Natural killer cell (primary cell): ENCODE measurements around the gene CCDC71L. TPM values are rescaled to one million over a fixed set of nuclear protein-coding genes. Genes with fewer than 3 reads are reported as not detected.

ENCODE experiments used
- ATAC-seq, 3 donors: fragments of 150-1000 bp in 2 of 3; fragments of 200-7000 bp in 1 of 3; cut with Tn5 transposase; 1 replicate in 1 of 3; 2 replicates in 2 of 3; pipeline ENCODE4 v1.10.0; 2021; ENCODE audit warnings: mild to moderate bottlenecking in 2 of 3, moderate library complexity in 2 of 3
- DNase-seq, 2 donors: peaks; one replicate each; pipeline versions ENCODE4 v3.0.0 to v3.0.0-alpha.2; 2013 to 2021; ENCODE audit warnings: mixed read lengths in 1 of 2
- H3K27ac ChIP-seq: one replicate; pipeline ENCODE4 v1.5.1; 2013; ENCODE audit warnings: mild to moderate bottlenecking, low read length
- H3K27me3 ChIP-seq: one replicate; pipeline ENCODE4 v1.6.1; 2013; ENCODE audit warnings: low read length; ENCODE audit not compliant: control insufficient read depth, insufficient read depth
- H3K36me3 ChIP-seq: one replicate; pipeline ENCODE4 v1.6.1; 2013; ENCODE audit warnings: low read length; ENCODE audit not compliant: control insufficient read depth, insufficient read depth
- H3K4me1 ChIP-seq: one replicate; pipeline ENCODE4 v1.6.1; 2013; ENCODE audit warnings: low read length; ENCODE audit not compliant: control insufficient read depth, insufficient read depth
- H3K4me3 ChIP-seq: one replicate; pipeline ENCODE4 v1.5.1; 2013; ENCODE audit warnings: low read length
- H3K9me3 ChIP-seq: one replicate; pipeline ENCODE4 v1.6.1; 2013; ENCODE audit warnings: low read length; ENCODE audit not compliant: control insufficient read depth, insufficient read depth
- H3K27ac Mint-ChIP-seq, 2 donors: one replicate each; pipeline ENCODE4 v1.8.0; 2022; ENCODE audit warnings: mild to moderate bottlenecking in 2 of 2, mixed read lengths in 2 of 2, moderate library complexity in 1 of 2
- H3K27me3 Mint-ChIP-seq, 2 donors: one replicate each; pipeline ENCODE4 v1.8.0; 2022; ENCODE audit warnings: low read depth in 2 of 2, mixed read lengths in 2 of 2
- H3K36me3 Mint-ChIP-seq: one replicate; pipeline ENCODE4 v1.8.0; 2022; ENCODE audit warnings: mixed read lengths
- H3K4me1 Mint-ChIP-seq, 2 donors: one replicate each; pipeline ENCODE4 v1.8.0; 2022; ENCODE audit warnings: mixed read lengths in 2 of 2
- H3K4me3 Mint-ChIP-seq: one replicate; pipeline ENCODE4 v1.8.0; 2022; ENCODE audit warnings: mild to moderate bottlenecking, moderate library complexity, mixed read lengths
- H3K9me3 Mint-ChIP-seq, 2 donors: one replicate each; pipeline ENCODE4 v1.8.0; 2022; ENCODE audit warnings: mixed read lengths in 2 of 2
- CTCF ChIP-seq: fragments of 200-600 bp; IDR thresholded peaks from one replicate; pipeline ENCODE4 v1.8.0; 2022; ENCODE audit warnings: antibody characterized with exemption
- whole genome bisulfite sequencing: methylation state at CpG from one replicate; pipeline ENCODE4 v1.1.7; 2013; ENCODE audit warnings: missing lambda C conversion rate; ENCODE audit not compliant: insufficient coverage; 5-methylcytosine and 5-hydroxymethylcytosine counted together
- intact Hi-C: fragments of 100-400 bp; cut with micrococcal nuclease; formaldehyde crosslinking; loops from one replicate; pipeline ENCODE4 v1.14.2; 2022
- total RNA-seq, 4 donors: library from RNA; stranded (reverse); fragments of 120-200 nt in 1 of 4; gene quantifications; one replicate each; pipeline versions ENCODE4 v1.2.3 to v1.2.4, GENCODE V29; 2013 to 2022

CCDC71L gene
- total RNA-seq, 3 donors from 2014 or later (not counting 1 experiment from before 2014, with no cell fraction given) = 13.9 to 26.5 (median 14.1) TPM

DNA sequence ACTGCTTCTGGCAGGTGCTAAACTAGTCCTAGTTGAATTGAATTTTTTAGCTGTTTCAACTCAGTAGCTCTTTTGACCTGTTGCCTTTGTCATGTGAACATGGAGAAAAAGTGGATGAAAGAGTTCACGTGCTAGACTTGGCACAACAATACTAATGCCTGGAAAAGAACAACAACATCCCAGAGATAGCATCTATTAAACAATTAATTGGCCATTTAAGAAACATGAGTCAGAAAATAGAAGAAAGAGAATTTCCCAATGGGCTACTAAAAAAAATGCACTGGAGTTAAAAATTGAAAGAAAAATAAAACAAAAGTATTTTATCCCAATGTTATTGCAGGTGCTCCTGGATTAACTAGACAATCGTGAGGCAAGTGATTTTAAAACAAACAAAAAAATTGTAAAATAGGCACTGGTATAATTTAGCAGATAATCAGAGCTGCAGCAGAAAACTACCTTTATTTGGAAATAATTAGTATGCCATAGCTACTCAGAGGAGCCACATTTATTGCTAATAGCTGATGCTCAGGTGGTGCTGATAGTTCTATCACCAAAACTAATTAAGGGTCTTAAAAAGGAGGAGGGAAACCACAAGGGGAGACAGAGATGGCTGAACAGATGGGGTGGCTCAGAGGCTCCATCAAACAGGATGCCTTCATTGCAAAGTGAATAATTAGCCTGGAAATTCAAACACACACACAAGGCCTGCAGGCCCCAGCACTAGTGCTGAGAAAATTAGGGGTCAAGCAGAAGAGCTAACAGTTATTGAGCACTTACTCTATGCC lies 17.6 kb downstream of the CCDC71L start:
- Mint-ChIP-seq H3K36me3 (no peaks in the 10 kb centered on the region), H3K27ac (no peak overlapping the region), H3K27me3 (peaks cover 14 to 29% of the 10 kb centered on the region in 2 donors), H3K4me3 (no peak overlapping the region), H3K9me3 (no peaks in the 10 kb centered on the region), H3K4me1 (no peaks in the 10 kb centered on the region)
- Histone ChIP-seq H3K27ac (no peak overlapping the region), H3K4me1 (no peaks in the 10 kb centered on the region), H3K9me3 (no peaks in the 10 kb centered on the region), H3K27me3 (peaks cover 2% of the 10 kb centered on the region), H3K36me3 (no peaks in the 10 kb centered on the region), H3K4me3 (no peak overlapping the region)
- TF ChIP-seq CTCF = no peak
- intact Hi-C loops = no loop called here
- WGBS = 80% methylated on average over 2 of the region's 2 CpGs
- ATAC-seq = no peak
- DNase-seq = no peak

- Histone ChIP-seq H3K4me1 (no peaks in the 10 kb centered on the region), H3K27me3 (peaks cover 5% of the 10 kb centered on the region), H3K9me3 (no peaks in the 10 kb centered on the region), H3K4me3 (no peak overlapping the region), H3K36me3 (no peaks in the 10 kb centered on the region), H3K27ac (no peak overlapping the region)
- no peaks in the 10 kb centered on the region for H3K36me3 Mint-ChIP-seq
- 100% methylated on average over 2 of the region's 3 CpGs for WGBS
- intact Hi-C loops = no loop called here
- TF ChIP-seq CTCF = no peak
- H3K27me3 Mint-ChIP-seq = peaks cover 18 to 29% of the 10 kb centered on the region in 2 donors
- H3K9me3 Mint-ChIP-seq = no peaks in the 10 kb centered on the region
- ATAC-seq (no peak), DNase-seq (no peak)
- no peak overlapping the region for H3K27ac Mint-ChIP-seq
- H3K4me3 Mint-ChIP-seq = no peak overlapping the region
- H3K4me1 Mint-ChIP-seq = no peaks in the 10 kb centered on the region
These were observed 19.5 kb downstream of the CCDC71L start for GRCh38 chr7:106641416-106641815.

- no peak for TF ChIP-seq CTCF
- no peaks in the 10 kb centered on the region for H3K36me3 Mint-ChIP-seq
- Histone ChIP-seq H3K4me3 (no peak overlapping the region), H3K4me1 (no peaks in the 10 kb centered on the region), H3K27me3 (peaks cover 5% of the 10 kb centered on the region), H3K9me3 (no peaks in the 10 kb centered on the region), H3K36me3 (no peaks in the 10 kb centered on the region), H3K27ac (no peak overlapping the region)
- 68% methylated on average over 3 of the region's 3 CpGs for WGBS
- no peak for ATAC-seq
- H3K9me3 Mint-ChIP-seq = no peaks in the 10 kb centered on the region
- H3K4me1 Mint-ChIP-seq = no peaks in the 10 kb centered on the region
- intact Hi-C loops = no loop called here
- DNase-seq = no peak
- peaks cover 18 to 36% of the 10 kb centered on the region in 2 donors for H3K27me3 Mint-ChIP-seq
- no peak overlapping the region for H3K4me3 Mint-ChIP-seq
- no peak overlapping the region for H3K27ac Mint-ChIP-seq
These were observed 20.4 kb downstream of the CCDC71L start for GRCh38 chr7:106640368-106641141.
